Esophagus squamous epithelium (tissue), 5 donors: ENCODE results near the gene RSL1D1. TPM values are rescaled to one million over a fixed set of nuclear protein-coding genes. Genes with fewer than 3 reads are reported as not detected.

Experiments
- DNase-seq: peaks from one replicate; lab custom pipeline; 2025; lab: John Stamatoyannopoulos, UW
- H3K27ac ChIP-seq, 4 donors: fragments of 200-600 bp; sonication (generic); one replicate each; pipeline ENCODE4 v1.5.1; 2016 to 2019; ENCODE audit warnings: mild to moderate bottlenecking in 1 of 4
- H3K27me3 ChIP-seq, 4 donors: fragments of 200-600 bp; sonication (generic); 1 replicate in 3 of 4; 2 replicates in 1 of 4; pipeline versions ENCODE4 v1.5.1 to v1.6.0; 2017 to 2021; ENCODE audit warnings: antibody characterized with exemption in 1 of 4
- H3K36me3 ChIP-seq, 3 donors: fragments of 200-600 bp; sonication (generic); one replicate each; pipeline ENCODE4 v1.5.1; 2016 to 2019
- H3K4me1 ChIP-seq, 3 donors: fragments of 200-600 bp; sonication (generic); one replicate each; pipeline ENCODE4 v1.5.1; 2017 to 2019
- H3K4me3 ChIP-seq, 4 donors: fragments of 200-600 bp; sonication (generic); 1 replicate in 3 of 4; 2 replicates in 1 of 4; pipeline ENCODE4 v1.5.1; 2016 to 2019; ENCODE audit warnings: mild to moderate bottlenecking in 2 of 4, moderate library complexity in 1 of 4
- H3K9me3 ChIP-seq, 3 donors: fragments of 200-600 bp; sonication (generic); one replicate each; pipeline ENCODE4 v1.5.1; 2016 to 2019
- CTCF ChIP-seq, 6 experiments: fragments of 450-650 bp in 4 of 6; fragments of 200-600 bp in 2 of 6; sonication (generic) in 2 of 6; IDR thresholded peaks; one replicate each; pipeline ENCODE4 v1.5.1; 2016 to 2019; ENCODE audit warnings: antibody characterized with exemption in 6 of 6, mild to moderate bottlenecking in 4 of 6, moderate library complexity in 4 of 6
- POLR2A ChIP-seq, 4 donors: fragments of 450-650 bp; IDR thresholded peaks; one replicate each; pipeline ENCODE4 v1.6.1; 2017; ENCODE audit warnings: antibody characterized with exemption in 4 of 4, mild to moderate bottlenecking in 4 of 4, moderate library complexity in 3 of 4
- WGBS, 2 donors: methylation state at CpG; one replicate each; pipeline ENCODE4 v1.1.5; 2018; 5-methylcytosine and 5-hydroxymethylcytosine counted together
- intact Hi-C: fragments of 100-400 bp; cut with DNase I; formaldehyde crosslinking; loops from one replicate; pipeline ENCODE4 v1.15.0; 2022
- total RNA-seq, 4 donors: library from RNA; depleted of rRNA; stranded (reverse); fragments of >200 nt; gene quantifications; one replicate each; pipeline ENCODE4 v1.1.0, GENCODE V29; 2016
- donor health status: DM: yes; HTN: yes; CAD: no.

The RSL1D1 gene
- total RNA-seq, 4 donors from 2014 or later: 85.4 to 187 (median 145) TPM

- DNase-seq: no peak
- H3K36me3 ChIP-seq: peaks cover 8 to 100% (median 26%) of the 10 kb centered on the region in 3 donors
- peaks cover 0 to 5% (median 0%) of the 10 kb centered on the region in 3 donors for H3K4me1 ChIP-seq
- intact Hi-C loops: no loop called here
- H3K27me3 ChIP-seq: no peaks in the 10 kb centered on the region
- WGBS, 2 donors: 65 to 77% methylated on average over 5 of the region's 5 CpGs
- H3K27ac ChIP-seq: no peak overlapping the region
- H3K4me3 ChIP-seq: no peak overlapping the region
- TF ChIP-seq CTCF (IDR thresholded peaks at IDR 0.05) (no peak), POLR2A (IDR thresholded peaks at IDR 0.05) (no peak)
- no peaks in the 10 kb centered on the region for H3K9me3 ChIP-seq
Measured at GRCh38 chr16:11877374-11877773, 26.0 kb upstream of the RSL1D1 start.

- no peak overlapping the region for H3K27ac ChIP-seq
- intact Hi-C loops: no loop called here
- DNase-seq: no peak
- peaks cover 0 to 100% (median 15%) of the 10 kb centered on the region in 3 donors for H3K36me3 ChIP-seq
- H3K4me1 ChIP-seq: peaks cover 0 to 5% (median 0%) of the 10 kb centered on the region in 3 donors
- no peak overlapping the region for H3K4me3 ChIP-seq
- 84 to 100% methylated on average over 2 to 7 of the region's 12 CpGs for WGBS, 2 donors
- H3K27me3 ChIP-seq: no peaks in the 10 kb centered on the region
- TF ChIP-seq CTCF (IDR thresholded peaks at IDR 0.05): no peak
- no peak for TF ChIP-seq POLR2A (IDR thresholded peaks at IDR 0.05)
- H3K9me3 ChIP-seq: no peaks in the 10 kb centered on the region
Measured at GRCh38 chr16:11876306-11876705, 25.0 kb upstream of the RSL1D1 start.

GRCh38 chr16:11875721-11876120, 24.4 kb upstream of the RSL1D1 start:
- WGBS, 2 donors: 68 to 83% methylated on average over 4 to 5 of the region's 5 CpGs
- H3K36me3 ChIP-seq: peaks cover 0 to 99% (median 9%) of the 10 kb centered on the region in 3 donors
- no peak overlapping the region for H3K4me3 ChIP-seq
- peaks cover 0 to 5% (median 0%) of the 10 kb centered on the region in 3 donors for H3K4me1 ChIP-seq
- TF ChIP-seq POLR2A (IDR thresholded peaks at IDR 0.05) (no peak), CTCF (IDR thresholded peaks at IDR 0.05) (no peak)
- intact Hi-C loops: no loop called here
- DNase-seq: no peak
- H3K27ac ChIP-seq: no peak overlapping the region
- no peaks in the 10 kb centered on the region for H3K27me3 ChIP-seq
- no peaks in the 10 kb centered on the region for H3K9me3 ChIP-seq

- no peak for DNase-seq
- Histone ChIP-seq H3K9me3 (no peaks in the 10 kb centered on the region), H3K27ac (no peak overlapping the region), H3K4me3 (no peak overlapping the region), H3K27me3 (no peaks in the 10 kb centered on the region), H3K4me1 (peaks cover 0 to 34% (median 9%) of the 10 kb centered on the region in 3 donors), H3K36me3 (peaks cover 0 to 79% (median 3%) of the 10 kb centered on the region in 3 donors)
- 48 to 52% methylated on average over 5 to 7 of the region's 7 CpGs for WGBS, 2 donors
- intact Hi-C loops: no loop called here
- TF ChIP-seq POLR2A (IDR thresholded peaks at IDR 0.05) (no peak), CTCF (IDR thresholded peaks at IDR 0.05) (no peak)
Measured at GRCh38 chr16:11871193-11871592, 19.9 kb upstream of the RSL1D1 start.

GRCh38 chr16:11870399-11870798, 19.1 kb upstream of the RSL1D1 start:
- Histone ChIP-seq H3K4me1 (peaks cover 0 to 38% (median 9%) of the 10 kb centered on the region in 3 donors), H3K27me3 (no peaks in the 10 kb centered on the region), H3K9me3 (no peaks in the 10 kb centered on the region), H3K4me3 (no peak overlapping the region), H3K27ac (no peak overlapping the region), H3K36me3 (peaks cover 0 to 71% (median 3%) of the 10 kb centered on the region in 3 donors)
- TF ChIP-seq POLR2A (IDR thresholded peaks at IDR 0.05) (no peak), CTCF (IDR thresholded peaks at IDR 0.05) (no peak)
- intact Hi-C loops: no loop called here
- DNase-seq: no peak
- 36 to 37% methylated on average over 3 of the region's 3 CpGs for WGBS, 2 donors
